ENCODE measurements around the gene PGLYRP4. TPM values are rescaled to one million over a fixed set of nuclear protein-coding genes. Genes with fewer than 3 reads are reported as not detected.
A peak's percentile ranks its signal among the peaks of the same experiment; 100 is the strongest.

Gene PGLYRP4, protein sequence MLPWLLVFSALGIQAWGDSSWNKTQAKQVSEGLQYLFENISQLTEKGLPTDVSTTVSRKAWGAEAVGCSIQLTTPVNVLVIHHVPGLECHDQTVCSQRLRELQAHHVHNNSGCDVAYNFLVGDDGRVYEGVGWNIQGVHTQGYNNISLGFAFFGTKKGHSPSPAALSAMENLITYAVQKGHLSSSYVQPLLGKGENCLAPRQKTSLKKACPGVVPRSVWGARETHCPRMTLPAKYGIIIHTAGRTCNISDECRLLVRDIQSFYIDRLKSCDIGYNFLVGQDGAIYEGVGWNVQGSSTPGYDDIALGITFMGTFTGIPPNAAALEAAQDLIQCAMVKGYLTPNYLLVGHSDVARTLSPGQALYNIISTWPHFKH
- total RNA-seq (2014; rRNA removed; shearing (Covaris generic)): not detected in 2 replicates

- peak; percentile 16 for DNase-seq (ENCODE audit: low spot score)
Observed at GRCh38 chr1:153348511-153349362, at the start of gene PGLYRP4. TSS of gene PGLYRP4 (minus strand) at chr1:153348841. CDS start at chr1:153347932, 909 bp downstream.

GRCh38 chr1:153397924-153398651 lies 49.4 kb upstream of the PGLYRP4 start:
- DNase-seq (ENCODE audit: low spot score): no peak

DNA sequence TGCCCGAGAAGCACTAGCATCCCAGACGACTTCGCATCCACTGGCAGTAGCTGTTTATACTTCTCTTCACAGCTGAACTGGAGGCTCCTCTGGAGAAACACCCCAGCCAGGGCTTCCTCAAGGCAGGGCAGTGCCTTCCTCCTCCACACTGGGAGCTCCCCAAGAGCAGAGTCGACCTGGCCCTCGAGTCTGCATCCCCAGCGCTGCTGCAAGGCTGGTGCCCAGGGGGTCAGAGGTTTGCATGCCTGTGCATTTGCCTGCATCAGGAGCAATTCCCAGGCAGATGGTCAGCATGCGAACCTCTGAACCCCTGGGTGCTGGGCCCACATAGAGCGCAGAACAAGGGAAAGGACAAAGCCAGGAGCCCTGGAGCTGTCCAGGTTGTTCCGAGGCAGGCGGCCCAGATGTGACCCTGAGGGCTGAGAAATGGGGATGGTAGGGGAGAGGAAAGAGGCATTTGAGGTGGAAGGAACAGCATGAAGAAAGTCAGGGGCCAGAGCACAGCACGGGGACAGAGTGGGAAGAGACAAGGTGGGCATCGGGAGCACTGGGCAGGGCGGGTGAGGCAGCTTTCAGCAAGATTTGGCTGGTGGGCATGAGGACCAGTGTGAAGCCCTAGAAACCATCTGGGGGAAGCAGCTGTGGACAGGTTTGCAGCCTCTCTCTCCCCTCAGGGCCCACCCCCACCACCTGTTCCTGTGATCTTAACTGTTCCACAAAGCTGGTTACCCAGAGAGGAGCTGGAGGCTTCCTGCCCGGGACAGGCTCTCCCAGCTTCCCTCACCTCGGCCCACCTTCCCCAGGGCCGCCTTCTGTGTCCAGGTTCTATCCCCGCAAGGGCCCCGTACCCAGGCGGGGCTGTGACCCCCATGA lies 48.6 kb upstream of the PGLYRP4 start:
- no peak for DNase-seq (ENCODE audit: low spot score)

- no peak for DNase-seq (ENCODE audit: low spot score)
Observed at GRCh38 chr1:153396461-153396860, 47.8 kb upstream of the PGLYRP4 start.

GRCh38 chr1:153395776-153396175 lies 47.1 kb upstream of the PGLYRP4 start:
- DNase-seq (ENCODE audit: low spot score): no peak

GRCh38 chr1:153395136-153395685 lies 46.6 kb upstream of the PGLYRP4 start:
- DNase-seq (ENCODE audit: low spot score): no peak

DNA sequence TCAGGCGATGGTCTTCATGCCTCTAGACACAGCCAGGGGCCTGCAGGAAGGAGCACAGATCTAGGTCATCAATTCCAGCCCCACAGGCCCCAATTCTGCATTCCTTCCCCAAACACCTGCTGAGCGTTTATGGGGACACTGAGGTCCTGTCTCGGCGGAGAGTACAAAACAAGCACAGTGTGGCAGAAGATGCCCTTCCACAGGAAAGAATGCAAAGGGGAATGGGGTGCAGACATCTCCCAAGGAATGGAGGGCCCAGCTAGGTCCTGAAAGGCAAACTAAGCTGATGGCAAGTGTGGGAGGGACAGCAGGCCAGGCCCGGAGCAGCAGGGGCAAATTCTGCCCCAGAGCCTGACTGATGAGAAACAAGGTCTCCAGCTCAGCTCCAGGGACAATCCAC lies 45.8 kb upstream of the PGLYRP4 start:
- DNase-seq (ENCODE audit: low spot score): no peak

- no peak for DNase-seq (ENCODE audit: low spot score)
Observed at GRCh38 chr1:153393926-153394325, 45.3 kb upstream of the PGLYRP4 start.

DNA sequence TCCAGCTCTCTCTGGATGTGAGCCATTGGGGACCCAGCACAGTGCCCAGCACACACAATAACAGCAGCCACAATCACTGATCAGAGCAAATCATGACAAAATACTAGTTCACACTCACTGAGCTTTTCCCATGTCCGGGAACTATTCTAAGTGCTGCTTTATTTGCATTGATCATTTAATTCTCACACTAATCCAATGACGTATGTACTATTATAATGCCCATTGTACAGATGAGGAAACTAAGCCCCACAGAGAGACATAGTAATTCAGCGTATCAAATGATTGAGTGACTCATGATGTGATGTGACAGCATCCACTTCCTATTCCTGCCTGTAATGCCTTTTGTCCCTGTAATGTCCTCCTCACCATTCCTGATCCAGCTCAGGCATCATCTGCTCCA lies 44.2 kb upstream of the PGLYRP4 start:
- no peak for DNase-seq (ENCODE audit: low spot score)

DNA sequence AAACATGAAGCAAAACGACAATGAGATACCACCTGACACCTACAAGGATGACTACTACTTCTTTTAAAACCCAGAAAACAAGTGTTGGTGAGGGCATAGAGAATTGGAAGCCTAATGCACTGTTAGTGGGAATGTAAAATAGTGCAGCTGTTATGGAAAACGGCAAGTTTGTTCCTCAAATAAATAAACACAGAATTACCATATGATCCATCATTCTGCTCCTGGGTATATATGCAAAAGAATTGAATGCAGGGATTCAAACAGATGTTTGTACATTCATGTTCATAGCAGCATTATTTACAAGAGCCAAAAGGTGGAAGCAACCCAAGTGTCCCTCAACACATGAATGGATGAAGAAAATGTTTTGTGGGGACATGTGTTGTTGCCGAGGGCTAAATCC lies 43.6 kb upstream of the PGLYRP4 start:
- no peak for DNase-seq (ENCODE audit: low spot score)

GRCh38 chr1:153390938-153391710 lies 42.5 kb upstream of the PGLYRP4 start, which contains the start of gene S100A8:
TSS of gene S100A8 (minus strand) at chr1:153391073. CDS start at chr1:153390535, 538 bp downstream.
- no peak for DNase-seq (ENCODE audit: low spot score)

DNA sequence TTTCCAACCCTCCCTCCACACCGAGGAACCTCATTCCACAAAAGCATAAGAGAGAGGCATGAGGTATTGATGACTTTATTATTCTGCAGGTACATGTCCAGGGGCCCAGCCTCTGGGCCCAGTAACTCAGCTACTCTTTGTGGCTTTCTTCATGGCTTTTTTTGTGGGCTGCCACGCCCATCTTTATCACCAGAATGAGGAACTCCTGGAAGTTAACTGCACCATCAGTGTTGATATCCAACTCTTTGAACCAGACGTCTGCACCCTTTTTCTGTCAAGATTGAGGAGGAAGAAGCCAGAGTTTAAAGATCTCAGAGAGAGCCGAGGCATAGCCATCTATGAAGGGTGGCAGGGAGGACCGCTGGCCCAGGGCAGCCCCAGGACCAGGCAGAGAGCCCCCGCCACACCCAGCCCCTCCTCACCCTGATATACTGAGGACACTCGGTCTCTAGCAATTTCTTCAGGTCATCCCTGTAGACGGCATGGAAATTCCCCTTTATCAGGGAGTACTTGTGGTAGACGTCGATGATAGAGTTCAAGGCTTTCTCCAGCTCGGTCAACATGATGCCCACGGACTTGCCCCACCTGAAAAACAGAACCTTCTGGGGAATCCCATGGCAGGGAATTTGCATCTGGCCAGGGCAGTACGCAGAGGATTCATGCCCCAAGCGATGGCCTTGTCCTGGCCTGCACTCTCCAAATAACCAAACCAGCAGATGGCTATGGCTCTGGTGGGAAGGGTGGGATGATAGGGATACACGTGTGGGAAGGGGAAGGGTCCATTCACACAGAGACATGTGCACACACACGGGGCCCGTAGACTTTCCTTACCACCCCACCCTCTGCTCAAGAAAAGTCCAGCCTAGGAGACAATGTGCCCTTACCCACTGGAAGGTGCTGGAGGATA lies 41.6 kb upstream of the PGLYRP4 start:
- no peak for DNase-seq (ENCODE audit: low spot score)

DNA sequence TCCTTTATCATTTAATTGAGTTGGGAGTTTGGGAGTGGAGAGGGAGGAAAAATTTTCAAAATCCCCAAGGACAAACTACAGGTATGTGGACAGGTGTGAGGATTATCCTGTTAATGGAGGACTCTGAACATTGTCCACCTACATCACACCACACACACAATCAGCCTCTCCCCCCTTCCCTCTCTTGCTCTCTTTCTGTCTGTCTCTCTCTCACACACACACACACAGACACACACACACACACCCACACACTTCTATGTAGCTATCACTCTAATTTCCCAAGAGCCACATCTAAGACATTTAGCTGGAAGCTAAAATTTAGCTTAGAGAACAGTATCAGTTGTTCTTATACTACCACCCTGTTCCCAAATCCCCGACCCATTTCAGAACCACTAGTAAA lies 40.8 kb upstream of the PGLYRP4 start:
- DNase-seq (ENCODE audit: low spot score): no peak

- DNase-seq (ENCODE audit: low spot score): no peak
Observed at GRCh38 chr1:153387785-153388184, 39.1 kb upstream of the PGLYRP4 start.

DNA sequence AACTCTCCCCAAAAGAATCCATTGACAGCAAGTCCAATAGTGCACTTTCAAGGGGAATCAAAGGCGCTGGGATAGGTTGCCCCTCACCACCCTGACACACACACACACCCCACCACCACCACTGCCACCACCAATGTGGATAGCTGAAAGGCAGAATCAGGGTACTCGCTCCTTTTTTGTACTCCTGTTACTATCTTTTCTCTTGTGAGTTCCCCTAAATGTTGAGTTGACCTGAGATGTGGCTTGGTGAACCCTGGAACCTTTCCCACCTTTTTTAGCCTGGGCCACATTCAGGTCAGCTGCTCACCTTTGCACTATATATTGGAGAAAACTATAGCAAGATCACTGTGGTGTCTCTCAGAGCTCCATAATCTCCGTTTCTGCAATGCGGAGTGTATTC lies 38.4 kb upstream of the PGLYRP4 start:
- no peak for DNase-seq (ENCODE audit: low spot score)

DNA sequence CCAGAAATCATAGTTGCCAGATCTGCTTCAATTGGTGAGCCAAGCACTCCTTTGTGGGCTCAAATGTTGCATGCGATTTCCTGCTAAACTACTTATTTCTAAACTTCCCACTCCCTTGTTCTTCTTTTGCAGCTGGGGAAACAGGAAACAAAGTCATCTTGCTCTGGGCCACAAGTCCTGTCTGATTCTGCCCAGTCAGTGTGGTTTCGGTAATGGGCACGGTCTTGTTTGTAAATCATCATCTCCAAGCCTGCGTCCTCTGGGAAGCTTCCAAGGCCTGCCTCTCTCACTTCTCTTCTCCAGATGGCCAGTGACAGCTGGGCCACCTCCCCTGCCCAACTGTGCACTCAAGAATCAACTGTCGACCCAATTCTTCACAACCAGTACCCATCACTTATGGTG lies 37.9 kb upstream of the PGLYRP4 start:
- no peak for DNase-seq (ENCODE audit: low spot score)

- no peak for DNase-seq (ENCODE audit: low spot score)
Observed at GRCh38 chr1:153384958-153385580, 36.4 kb upstream of the PGLYRP4 start.

GRCh38 chr1:153380711-153381110 lies 32.1 kb upstream of the PGLYRP4 start:
- no peak for DNase-seq (ENCODE audit: low spot score)

Data from HT-29 (cell line).